Lung (tissue), 16 donors: ENCODE data around the gene AADACL4. TPM values are rescaled to one million over a fixed set of nuclear protein-coding genes. Genes with fewer than 3 reads are reported as not detected.
A peak's percentile ranks its signal among the peaks of the same experiment; 100 is the strongest.

Experiments used
- ATAC-seq: fragments of 200-7000 bp; cut with Tn5 transposase; one replicate; pipeline ENCODE4 v1.9.1; 2020; ENCODE audit warnings: moderate number of reproducible peaks; ENCODE audit not compliant: insufficient read depth, low FRiP score
- DNase-seq, 3 donors: peaks; one replicate each; pipeline ENCODE4 v3.0.0-alpha.2; 2013 to 2017
- H3K27ac ChIP-seq, 2 donors: one replicate each; pipeline ENCODE4 v1.5.1; 2013; ENCODE audit warnings: mild to moderate bottlenecking in 2 of 2, moderate library complexity in 2 of 2, control low read depth in 1 of 2, inconsistent platforms in 1 of 2, low read depth in 1 of 2, low read length in 1 of 2
- H3K27me3 ChIP-seq, 3 donors: one replicate each; pipeline ENCODE4 v1.5.1; 2013; ENCODE audit warnings: low read length in 2 of 3; ENCODE audit not compliant: control insufficient read depth in 3 of 3, insufficient read depth in 3 of 3
- H3K36me3 ChIP-seq, 4 donors: one replicate each; pipeline ENCODE4 v1.5.1; 2013; ENCODE audit warnings: low read length in 4 of 4, mild to moderate bottlenecking in 1 of 4, moderate library complexity in 1 of 4; ENCODE audit not compliant: control insufficient read depth in 4 of 4, insufficient read depth in 4 of 4
- H3K4me1 ChIP-seq, 5 donors: one replicate each; pipeline ENCODE4 v1.5.1; 2013; ENCODE audit warnings: low read length in 5 of 5, mild to moderate bottlenecking in 2 of 5, moderate library complexity in 1 of 5; ENCODE audit not compliant: control insufficient read depth in 5 of 5, insufficient read depth in 5 of 5
- H3K4me3 ChIP-seq: one replicate; pipeline ENCODE4 v1.5.1; 2013; ENCODE audit warnings: mild to moderate bottlenecking, control low read depth, moderate library complexity
- H3K9ac ChIP-seq, 2 donors: one replicate each; pipeline ENCODE4 v1.5.1; 2013; ENCODE audit warnings: low read length in 2 of 2, control low read depth in 1 of 2; ENCODE audit not compliant: insufficient read depth in 1 of 2
- H3K9me3 ChIP-seq, 4 donors: one replicate each; pipeline ENCODE4 v1.5.1; 2013; ENCODE audit warnings: low read length in 3 of 4, mild to moderate bottlenecking in 1 of 4, moderate library complexity in 1 of 4; ENCODE audit not compliant: control insufficient read depth in 4 of 4, insufficient read depth in 3 of 4
- WGBS, 2 donors: extraction: QIAGEN DNeasy Blood & Tissue Kit; methylation state at CpG; one replicate each; pipeline ENCODE4 v1.1.7; 2013; 5-methylcytosine and 5-hydroxymethylcytosine counted together
- long read RNA-seq, 5 donors: transcript quantifications; one replicate each; lab custom pipeline, GENCODE V29; 2026
- polyA plus RNA-seq, 2 donors: library from polyadenylated mRNA; stranded (reverse); fragments of 200-250 nt; gene quantifications; one replicate each; pipeline ENCODE4 v1.2.1, GENCODE V29; 2013
- total RNA-seq, 2 donors: library from RNA; depleted of rRNA in 1 of 2; stranded (reverse); fragments of >200 nt in 1 of 2; gene quantifications; one replicate each; pipeline ENCODE4 v1.2.1, GENCODE V29; 2014 to 2021
- TF ChIP-seq, protein P1 (sequence below): IDR thresholded peaks from 2 replicates; pipeline ENCODE4 v1.5.1; 2012; ENCODE audit warnings: mild to moderate bottlenecking; ENCODE audit errors: control extremely low read depth, extremely low read depth
- donor health status: control.
- donor health status: control.
- donor health status: Bipolar disorder and iron deficiency.
- donor health status: healthy.
- donor health status: DM: yes; HTN: yes; CAD: no.

The AADACL4 gene
- not detected for total RNA-seq
- not detected for polyA plus RNA-seq
- long read RNA-seq, donor 1 = 0 reads
- long read RNA-seq, donor 2, partial matches to known transcripts = 7 of 7 reads
- long read RNA-seq, donor 2, other reads (novel, unspliced or antisense) = 0 of 7 reads
- long read RNA-seq, donor 3 = 0 reads
- long read RNA-seq, donor 4 = 0 reads
- long read RNA-seq, donor 5 = 0 reads

DNA sequence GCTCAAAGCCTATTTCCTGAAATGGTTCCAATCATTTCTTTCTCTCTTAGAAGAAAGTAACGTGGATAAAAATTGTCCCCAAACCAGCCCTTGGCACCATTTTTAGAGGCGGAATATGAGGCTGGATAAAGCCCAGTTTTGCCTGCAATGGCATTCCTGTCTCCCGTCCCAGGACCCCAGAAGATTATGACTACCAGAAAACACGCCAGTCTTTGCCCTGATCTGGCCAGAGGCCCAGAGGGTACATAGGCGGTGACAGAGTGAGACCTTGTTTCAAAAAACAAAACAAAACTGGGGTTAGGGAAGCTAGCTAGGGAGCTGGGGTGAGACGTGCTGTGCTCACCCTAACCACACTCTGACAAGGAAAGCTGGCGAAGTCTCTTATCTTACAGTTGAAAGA, at the start of gene AADACL4:
TSS of gene AADACL4 (plus strand) at position 301 of the 400 bp plus-strand sequence. CDS start 462 bp downstream, outside the sequence.
- H3K27ac ChIP-seq = no peak within 1 kb of the TSS
- H3K4me1 ChIP-seq = peaks cover 0 to 5% (median 0%) of the 10 kb centered on the region in 5 donors
- WGBS, 2 donors = 88 to 93% methylated on average over 7 of the region's 7 CpGs
- no peaks in the 10 kb centered on the region for H3K27me3 ChIP-seq
- TF ChIP-seq, protein P1, sequence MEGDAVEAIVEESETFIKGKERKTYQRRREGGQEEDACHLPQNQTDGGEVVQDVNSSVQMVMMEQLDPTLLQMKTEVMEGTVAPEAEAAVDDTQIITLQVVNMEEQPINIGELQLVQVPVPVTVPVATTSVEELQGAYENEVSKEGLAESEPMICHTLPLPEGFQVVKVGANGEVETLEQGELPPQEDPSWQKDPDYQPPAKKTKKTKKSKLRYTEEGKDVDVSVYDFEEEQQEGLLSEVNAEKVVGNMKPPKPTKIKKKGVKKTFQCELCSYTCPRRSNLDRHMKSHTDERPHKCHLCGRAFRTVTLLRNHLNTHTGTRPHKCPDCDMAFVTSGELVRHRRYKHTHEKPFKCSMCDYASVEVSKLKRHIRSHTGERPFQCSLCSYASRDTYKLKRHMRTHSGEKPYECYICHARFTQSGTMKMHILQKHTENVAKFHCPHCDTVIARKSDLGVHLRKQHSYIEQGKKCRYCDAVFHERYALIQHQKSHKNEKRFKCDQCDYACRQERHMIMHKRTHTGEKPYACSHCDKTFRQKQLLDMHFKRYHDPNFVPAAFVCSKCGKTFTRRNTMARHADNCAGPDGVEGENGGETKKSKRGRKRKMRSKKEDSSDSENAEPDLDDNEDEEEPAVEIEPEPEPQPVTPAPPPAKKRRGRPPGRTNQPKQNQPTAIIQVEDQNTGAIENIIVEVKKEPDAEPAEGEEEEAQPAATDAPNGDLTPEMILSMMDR = no peak
- no peak for DNase-seq
- no peaks in the 10 kb centered on the region for H3K36me3 ChIP-seq
- no peak for ATAC-seq
- H3K9me3 ChIP-seq = peaks cover 0 to 18% (median 3%) of the 10 kb centered on the region in 4 donors
- H3K4me3 ChIP-seq = no peak within 1 kb of the TSS
- no peak within 1 kb of the TSS for H3K9ac ChIP-seq

DNA sequence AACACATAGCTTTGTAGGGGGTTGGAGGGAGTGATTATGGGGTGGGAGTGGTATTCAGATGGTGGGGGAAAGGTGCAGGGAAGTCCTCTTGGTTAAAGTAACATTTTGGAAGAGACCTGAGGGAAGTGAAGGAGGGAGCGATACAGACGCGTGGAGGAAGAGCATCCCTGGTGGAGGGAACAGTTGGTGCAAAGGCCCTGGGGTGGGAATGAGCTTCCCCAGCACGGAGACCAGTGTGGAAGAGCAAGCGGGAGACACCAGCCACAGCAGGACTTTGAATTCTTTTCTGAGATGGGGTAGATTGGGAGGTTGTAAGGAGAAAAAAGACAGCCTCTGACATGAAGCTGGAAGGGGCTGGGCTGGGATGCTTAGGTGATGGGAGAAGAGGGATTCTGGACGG, 49.4 kb upstream of the AADACL4 start:
- DNase-seq = no peak
- TF ChIP-seq, protein P1 = no peak
- peaks cover 0 to 8% (median 0%) of the 10 kb centered on the region in 4 donors for H3K36me3 ChIP-seq
- no peaks in the 10 kb centered on the region for H3K27me3 ChIP-seq
- no peak for ATAC-seq
- peaks cover 13 to 38% (median 19%) of the 10 kb centered on the region in 5 donors for H3K4me1 ChIP-seq
- H3K9ac ChIP-seq = no peak overlapping the region
- H3K9me3 ChIP-seq = no peaks in the 10 kb centered on the region
- H3K27ac ChIP-seq = peak overlapping the region; percentile 26 to 59
- 87 to 93% methylated on average over 6 of the region's 6 CpGs for WGBS, 2 donors
- no peak overlapping the region for H3K4me3 ChIP-seq

DNA sequence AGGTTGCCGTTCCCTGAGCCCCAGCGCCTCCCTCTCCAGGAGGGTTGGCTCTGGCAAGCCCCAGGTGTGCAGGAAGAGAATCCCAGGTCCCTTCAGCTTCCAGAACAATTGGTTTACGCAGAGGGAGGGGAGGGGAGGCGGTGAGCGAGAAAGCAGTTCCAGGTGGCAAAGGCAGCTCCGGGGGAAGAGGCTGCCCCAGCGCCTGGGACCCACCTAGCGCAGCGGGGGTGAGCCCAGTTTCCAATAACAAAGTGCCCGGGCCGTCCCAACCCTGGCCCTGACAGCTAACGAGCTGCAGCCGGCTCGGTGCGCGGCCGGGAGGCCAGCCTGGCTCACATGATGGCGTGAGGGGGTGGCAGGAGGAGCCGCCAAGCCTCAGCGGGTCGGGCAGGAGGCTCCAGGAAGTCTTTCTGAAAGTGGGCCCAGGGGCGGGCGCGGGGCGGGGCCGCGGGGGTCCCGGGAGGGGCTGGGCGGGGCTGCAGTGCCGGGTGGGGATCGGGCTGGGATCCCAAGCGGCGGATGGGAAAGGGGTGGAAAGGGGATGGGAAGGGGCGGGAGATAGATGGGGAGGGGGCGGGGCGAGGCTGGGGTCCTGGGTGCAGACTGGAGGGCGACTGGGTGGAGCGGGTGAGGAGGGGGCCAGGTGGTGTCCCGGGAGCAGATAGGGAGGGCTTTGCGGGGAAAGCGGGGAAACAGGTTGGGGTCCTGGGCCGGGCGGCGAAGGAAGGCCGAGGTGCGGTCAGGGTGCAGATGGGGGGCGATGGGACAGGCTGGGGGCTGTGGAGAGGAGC, 48.7 kb upstream of the AADACL4 start:
- H3K27ac ChIP-seq = peak overlapping the region; percentile 78 to 97
- ATAC-seq = peak; percentile 42
- H3K36me3 ChIP-seq = peaks cover 0 to 5% (median 0%) of the 10 kb centered on the region in 4 donors
- H3K4me3 ChIP-seq = no peak overlapping the region
- TF ChIP-seq, protein P1 = no peak
- H3K4me1 ChIP-seq = peaks cover 13 to 38% (median 20%) of the 10 kb centered on the region in 5 donors
- 8 to 20% methylated on average over 45 to 47 of the region's 47 CpGs for WGBS, 2 donors
- H3K9me3 ChIP-seq = no peaks in the 10 kb centered on the region
- DNase-seq = peak; percentile 76 to 89 (median 88)
- no peaks in the 10 kb centered on the region for H3K27me3 ChIP-seq
- no peak overlapping the region for H3K9ac ChIP-seq
